ENCODE measurements around the gene EPS15. TPM values are rescaled to one million over a fixed set of nuclear protein-coding genes. Genes with fewer than 3 reads are reported as not detected.
"Not testable (repeated sequence)": the region's sequence is repeated elsewhere in the genome, so short reads cannot be mapped to it uniquely, and the experiment has no call there.

EPS15 gene
- total RNA-seq, 4 donors from 2014 or later: 56.9 to 80.5 (median 64.3) TPM

GRCh38 chr1:51484591-51484990 is 34.5 kb downstream of the EPS15 start:
- no peak for DNase-seq (ENCODE audit: low spot score in 2 of 2)
- no peak overlapping the region for H3K4me3 ChIP-seq (ENCODE audit: low read depth, poor library complexity, severe bottlenecking)
- intact Hi-C loops (cut with DNase I; ENCODE audit: low total_unique reads): no loop called here
- no peak for TF ChIP-seq POLR2A (IDR thresholded peaks at IDR 0.05)

- WGBS, 2 donors: 72 to 73% methylated on average over 4 of the region's 4 CpGs
- intact Hi-C loops (cut with DNase I; ENCODE audit: low total_unique reads): no loop called here
- no peak overlapping the region for H3K4me3 ChIP-seq (ENCODE audit: low read depth, poor library complexity, severe bottlenecking)
Measured at GRCh38 chr1:51482881-51483280, 36.2 kb downstream of the EPS15 start.

GRCh38 chr1:51474832-51475620 is 44.0 kb downstream of the EPS15 start:
- WGBS, 2 donors: 90% methylated on average over 9 of the region's 9 CpGs
- intact Hi-C loops (cut with DNase I; ENCODE audit: low total_unique reads); H3K4me3 ChIP-seq (ENCODE audit: low read depth, poor library complexity, severe bottlenecking); DNase-seq (ENCODE audit: low spot score in 2 of 2): not testable (repeated sequence)

More at GRCh38 chr1:51482881-51483280, 36.2 kb downstream of the EPS15 start:
- no peak for DNase-seq (ENCODE audit: low spot score in 2 of 2)
- TF ChIP-seq POLR2A (IDR thresholded peaks at IDR 0.05) (no peak), CTCF (IDR thresholded peaks at IDR 0.05) (no peak)

- TF ChIP-seq CTCF (IDR thresholded peaks at IDR 0.05) (no peak), POLR2A (IDR thresholded peaks at IDR 0.05) (no peak)
- no peak for DNase-seq (ENCODE audit: low spot score in 2 of 2)
- intact Hi-C loops (cut with DNase I; ENCODE audit: low total_unique reads): no loop called here
- H3K4me3 ChIP-seq (ENCODE audit: low read depth, poor library complexity, severe bottlenecking): no peak overlapping the region
Measured at GRCh38 chr1:51473331-51474115, 45.5 kb downstream of the EPS15 start.

- intact Hi-C loops (cut with DNase I; ENCODE audit: low total_unique reads): no loop called here
- no peak overlapping the region for H3K4me3 ChIP-seq (ENCODE audit: low read depth, poor library complexity, severe bottlenecking)
- TF ChIP-seq POLR2A (IDR thresholded peaks at IDR 0.05): no peak
- no peak for TF ChIP-seq CTCF (IDR thresholded peaks at IDR 0.05)
- WGBS, 2 donors: 72 to 76% methylated on average over 2 of the region's 2 CpGs
- DNase-seq (ENCODE audit: low spot score in 2 of 2): no peak
Measured at GRCh38 chr1:51472359-51472758, 46.7 kb downstream of the EPS15 start.

- H3K4me3 ChIP-seq (ENCODE audit: low read depth, poor library complexity, severe bottlenecking): no peak overlapping the region
- 66 to 71% methylated on average over 3 of the region's 3 CpGs for WGBS, 2 donors
- intact Hi-C loops (cut with DNase I; ENCODE audit: low total_unique reads): no loop called here
- TF ChIP-seq CTCF (IDR thresholded peaks at IDR 0.05) (no peak), POLR2A (IDR thresholded peaks at IDR 0.05) (no peak)
- DNase-seq (ENCODE audit: low spot score in 2 of 2): no peak
Measured at GRCh38 chr1:51469518-51469917, 49.5 kb downstream of the EPS15 start.

All from lower leg skin (tissue), 4 donors.